ENCODE measurements around the gene CDKAL1. TPM values are rescaled to one million over a fixed set of nuclear protein-coding genes. Genes with fewer than 3 reads are reported as not detected.

Gene CDKAL1
- total RNA-seq, 1 donor from 2014 or later, result 24.8 TPM

DNA sequence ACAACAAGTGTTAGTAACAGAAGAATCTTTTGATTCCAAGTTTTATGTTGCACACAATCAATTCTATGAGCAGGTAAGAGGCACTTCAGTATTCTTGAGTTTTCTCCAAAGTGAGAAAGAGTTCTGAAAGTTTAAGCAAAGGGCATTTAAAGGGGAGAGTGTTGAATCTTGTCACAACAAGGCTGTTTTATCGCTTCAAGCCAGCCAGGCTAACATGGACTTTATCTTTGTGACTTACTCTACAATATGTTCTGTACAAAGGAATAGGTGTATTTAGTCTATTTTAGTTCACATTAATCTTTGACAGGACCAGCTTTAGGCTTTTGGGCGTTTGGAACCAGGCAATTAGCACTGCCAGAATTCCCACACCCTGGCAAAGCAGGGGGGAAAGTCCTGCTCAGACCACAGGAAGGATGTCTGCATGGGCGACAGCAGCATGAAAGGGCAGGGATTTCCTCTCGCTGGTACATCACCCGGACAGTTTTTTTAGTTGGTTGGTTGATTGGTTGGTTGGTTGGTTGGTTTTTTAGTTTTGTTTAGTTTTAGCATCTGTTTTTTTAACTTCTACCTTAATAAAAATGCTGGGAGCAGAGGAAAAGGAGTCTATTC is 663.9 kb downstream of the CDKAL1 start:
- no peaks in the 10 kb centered on the region for H3K36me3 Mint-ChIP-seq (ENCODE audit: unreplicated experiment)
- peaks cover 2% of the 10 kb centered on the region for H3K27me3 Mint-ChIP-seq (ENCODE audit: unreplicated experiment)
- peak overlapping the region; percentile 96 for H3K27ac Mint-ChIP-seq (ENCODE audit: unreplicated experiment)
- DNase-seq, result no peak
- H3K4me1 Mint-ChIP-seq (ENCODE audit: low read depth, unreplicated experiment), result peaks cover 61% of the 10 kb centered on the region
- peak overlapping the region; percentile 32 for H3K4me3 Mint-ChIP-seq (ENCODE audit: unreplicated experiment)
- TF ChIP-seq, protein P1, sequence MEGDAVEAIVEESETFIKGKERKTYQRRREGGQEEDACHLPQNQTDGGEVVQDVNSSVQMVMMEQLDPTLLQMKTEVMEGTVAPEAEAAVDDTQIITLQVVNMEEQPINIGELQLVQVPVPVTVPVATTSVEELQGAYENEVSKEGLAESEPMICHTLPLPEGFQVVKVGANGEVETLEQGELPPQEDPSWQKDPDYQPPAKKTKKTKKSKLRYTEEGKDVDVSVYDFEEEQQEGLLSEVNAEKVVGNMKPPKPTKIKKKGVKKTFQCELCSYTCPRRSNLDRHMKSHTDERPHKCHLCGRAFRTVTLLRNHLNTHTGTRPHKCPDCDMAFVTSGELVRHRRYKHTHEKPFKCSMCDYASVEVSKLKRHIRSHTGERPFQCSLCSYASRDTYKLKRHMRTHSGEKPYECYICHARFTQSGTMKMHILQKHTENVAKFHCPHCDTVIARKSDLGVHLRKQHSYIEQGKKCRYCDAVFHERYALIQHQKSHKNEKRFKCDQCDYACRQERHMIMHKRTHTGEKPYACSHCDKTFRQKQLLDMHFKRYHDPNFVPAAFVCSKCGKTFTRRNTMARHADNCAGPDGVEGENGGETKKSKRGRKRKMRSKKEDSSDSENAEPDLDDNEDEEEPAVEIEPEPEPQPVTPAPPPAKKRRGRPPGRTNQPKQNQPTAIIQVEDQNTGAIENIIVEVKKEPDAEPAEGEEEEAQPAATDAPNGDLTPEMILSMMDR (IDR thresholded peaks at IDR 0.05; ENCODE audit: partially characterized antibody, unreplicated experiment), result no peak
- peaks cover 2% of the 10 kb centered on the region for H3K9me3 Mint-ChIP-seq (ENCODE audit: unreplicated experiment)

DNA sequence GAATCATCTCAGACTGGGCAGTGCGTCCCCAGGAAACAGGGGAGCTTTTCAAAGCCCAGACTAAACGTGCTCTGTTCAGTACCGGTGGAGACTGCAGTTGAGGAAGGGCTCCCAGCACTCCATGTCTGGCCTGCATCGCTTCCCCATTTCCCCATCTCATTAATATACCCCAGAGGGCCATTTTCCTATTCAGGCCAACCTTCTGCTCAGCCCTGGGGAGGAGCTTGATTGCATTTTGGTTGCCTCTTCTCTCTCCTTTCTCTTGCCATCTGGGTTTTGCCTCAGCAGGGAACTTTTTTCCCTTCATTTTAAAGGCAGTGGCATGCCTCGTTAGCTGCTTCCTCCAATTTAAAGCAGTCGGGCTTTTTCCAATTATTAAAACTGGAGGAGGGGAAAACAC is 665.0 kb downstream of the CDKAL1 start:
- peak; percentile 38 for DNase-seq
- Mint-ChIP-seq H3K9me3 (ENCODE audit: unreplicated experiment) (no peaks in the 10 kb centered on the region), H3K27me3 (ENCODE audit: unreplicated experiment) (peaks cover 2% of the 10 kb centered on the region), H3K27ac (ENCODE audit: unreplicated experiment) (peak overlapping the region; percentile 96), H3K4me3 (ENCODE audit: unreplicated experiment) (peak overlapping the region; percentile 78), H3K4me1 (ENCODE audit: low read depth, unreplicated experiment) (peaks cover 53% of the 10 kb centered on the region), H3K36me3 (ENCODE audit: unreplicated experiment) (no peaks in the 10 kb centered on the region)
- TF ChIP-seq, protein P1 (IDR thresholded peaks at IDR 0.05; ENCODE audit: partially characterized antibody, unreplicated experiment), result no peak

DNA sequence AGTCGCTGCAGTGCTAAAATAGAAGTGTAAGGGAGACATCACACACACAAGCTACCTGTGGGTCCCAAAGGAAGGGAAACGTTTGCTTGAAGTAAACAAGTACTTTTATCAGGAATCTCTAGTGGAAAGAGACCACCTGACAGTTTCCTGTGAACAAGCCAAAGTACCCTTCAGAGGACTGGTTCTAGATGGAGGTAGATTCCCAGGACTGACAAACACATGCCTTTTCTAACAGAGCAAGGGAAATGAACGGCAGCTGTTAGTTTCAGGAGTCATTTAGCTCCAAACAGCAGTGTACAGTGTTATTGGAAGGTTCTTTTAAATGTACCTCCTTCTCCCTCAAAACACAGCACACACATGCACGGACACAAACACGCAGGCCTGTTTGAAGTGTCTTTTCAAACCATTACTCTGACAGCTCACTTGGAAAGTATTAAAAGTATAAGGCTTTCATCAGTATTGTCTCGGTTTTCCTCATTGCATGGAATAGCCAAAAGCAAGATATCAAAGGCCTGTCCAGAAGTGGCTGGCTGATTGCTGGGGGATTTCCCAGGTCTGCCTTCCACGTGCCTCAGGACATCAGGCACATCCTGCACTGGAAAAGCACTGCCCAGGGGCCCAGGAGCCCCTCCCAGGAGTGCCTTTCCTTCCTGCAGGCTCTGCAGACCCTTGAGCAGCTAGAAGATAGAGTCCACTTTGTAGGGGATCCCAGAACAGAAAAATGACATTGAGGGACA is 666.0 kb downstream of the CDKAL1 start:
- H3K36me3 Mint-ChIP-seq (ENCODE audit: unreplicated experiment), result no peaks in the 10 kb centered on the region
- peaks cover 2% of the 10 kb centered on the region for H3K27me3 Mint-ChIP-seq (ENCODE audit: unreplicated experiment)
- TF ChIP-seq, protein P1 (IDR thresholded peaks at IDR 0.05; ENCODE audit: partially characterized antibody, unreplicated experiment), result no peak
- H3K27ac Mint-ChIP-seq (ENCODE audit: unreplicated experiment), result peak overlapping the region; percentile 96
- peaks cover 51% of the 10 kb centered on the region for H3K4me1 Mint-ChIP-seq (ENCODE audit: low read depth, unreplicated experiment)
- H3K9me3 Mint-ChIP-seq (ENCODE audit: unreplicated experiment), result peaks cover 2% of the 10 kb centered on the region
- H3K4me3 Mint-ChIP-seq (ENCODE audit: unreplicated experiment), result peak overlapping the region; percentile 78
- DNase-seq, result no peak

DNA sequence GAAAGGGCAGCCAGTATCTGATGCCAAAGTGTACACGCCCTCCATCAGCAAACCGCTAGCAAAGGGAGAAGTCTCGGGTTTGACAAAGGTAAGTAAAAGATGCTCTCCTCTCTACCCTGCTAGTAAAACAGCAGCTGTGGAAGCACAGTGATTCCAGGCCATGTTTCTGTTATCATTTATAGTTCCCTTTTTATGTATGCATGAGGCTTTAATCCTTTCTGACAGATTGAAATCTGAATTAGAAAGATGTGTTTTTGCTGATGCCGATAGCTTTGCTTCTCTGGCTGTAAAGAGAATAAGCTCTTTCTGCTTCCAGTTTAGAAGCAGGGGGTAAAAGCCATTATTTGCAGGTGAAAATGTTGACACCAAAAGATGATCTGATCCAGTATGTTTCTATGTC is 666.9 kb downstream of the CDKAL1 start:
- H3K36me3 Mint-ChIP-seq (ENCODE audit: unreplicated experiment), result peaks cover 2% of the 10 kb centered on the region
- TF ChIP-seq, protein P1 (IDR thresholded peaks at IDR 0.05; ENCODE audit: partially characterized antibody, unreplicated experiment), result no peak
- peak overlapping the region; percentile 80 for H3K27ac Mint-ChIP-seq (ENCODE audit: unreplicated experiment)
- DNase-seq, result no peak
- H3K27me3 Mint-ChIP-seq (ENCODE audit: unreplicated experiment), result peaks cover 2% of the 10 kb centered on the region
- H3K4me1 Mint-ChIP-seq (ENCODE audit: low read depth, unreplicated experiment), result peaks cover 51% of the 10 kb centered on the region
- H3K4me3 Mint-ChIP-seq (ENCODE audit: unreplicated experiment), result peak overlapping the region; percentile 9
- H3K9me3 Mint-ChIP-seq (ENCODE audit: unreplicated experiment), result peaks cover 4% of the 10 kb centered on the region

All from glutamatergic neuron (in vitro differentiated cells).